OCI-LY1 (cell line): Measurements from ENCODE around the gene LDAH.

ENCODE experiments used
- H2AFZ ChIP-seq: fragments of 200-600 bp; sonication (generic), shearing (Covaris generic); 2 replicates; pipeline ENCODE4 v1.6.0; 2014; ENCODE audit warnings: antibody characterized with exemption, mild to moderate bottlenecking, low read length
- H3F3A ChIP-seq: fragments of 200-600 bp; sonication (generic), shearing (Covaris generic); 2 replicates; pipeline ENCODE4 v1.6.0; 2014; ENCODE audit warnings: mild to moderate bottlenecking, antibody characterized with exemption, low read length, moderate library complexity; ENCODE audit not compliant: insufficient read depth
- H3K27ac ChIP-seq: fragments of 200-600 bp; sonication (generic); 2 replicates; pipeline ENCODE4 v1.5.1; 2014; ENCODE audit warnings: low read length, mixed run types, mild to moderate bottlenecking, low read depth; ENCODE audit not compliant: poor library complexity, severe bottlenecking
- H3K27me3 ChIP-seq: fragments of 200-600 bp; sonication (generic); 2 replicates; pipeline ENCODE4 v1.6.0; 2014; ENCODE audit warnings: antibody characterized with exemption, mild to moderate bottlenecking, low read length, moderate library complexity; ENCODE audit not compliant: insufficient read depth
- H3K36me3 ChIP-seq: fragments of 200-600 bp; sonication (generic); 2 replicates; pipeline ENCODE4 v1.6.1; 2014; ENCODE audit warnings: mild to moderate bottlenecking, antibody characterized with exemption, low read length, moderate library complexity, mixed read lengths; ENCODE audit not compliant: insufficient read depth
- H3K4me1 ChIP-seq: fragments of 200-600 bp; sonication (generic); 2 replicates; pipeline ENCODE4 v1.5.1; 2014; ENCODE audit warnings: mild to moderate bottlenecking, low read length, moderate library complexity; ENCODE audit not compliant: insufficient read depth, severe bottlenecking
- H3K4me2 ChIP-seq: fragments of 200-600 bp; sonication (generic), shearing (Covaris generic); 2 replicates; pipeline ENCODE4 v1.6.1; 2014; ENCODE audit warnings: low read length
- H3K4me3 ChIP-seq: fragments of 200-600 bp; sonication (generic); 2 replicates; pipeline ENCODE4 v1.5.1; 2014; ENCODE audit warnings: low read length, low read depth, mild to moderate bottlenecking, mixed read lengths; ENCODE audit not compliant: poor library complexity, severe bottlenecking
- H3K79me2 ChIP-seq: fragments of 200-600 bp; shearing (Covaris generic); 2 replicates; pipeline ENCODE4 v1.6.1; 2016; ENCODE audit warnings: mixed run types, low read length, mixed read lengths; ENCODE audit not compliant: insufficient read depth
- H3K9ac ChIP-seq: fragments of 200-600 bp; sonication (generic), shearing (Covaris generic); 2 replicates; pipeline ENCODE4 v1.6.1; 2014; ENCODE audit warnings: mild to moderate bottlenecking, low read length, mixed read lengths
- H3K9me2 ChIP-seq: fragments of 200-600 bp; sonication (generic), shearing (Covaris generic); 2 replicates; pipeline ENCODE4 v1.6.1; 2014; ENCODE audit warnings: low read depth, mild to moderate bottlenecking, low read length, mixed read lengths
- H3K9me3 ChIP-seq: fragments of 200-600 bp; shearing (Covaris generic); 2 replicates; pipeline ENCODE4 v1.6.1; 2014; ENCODE audit warnings: low read length, mixed read lengths
- H4K20me1 ChIP-seq: fragments of 200-600 bp; sonication (generic), shearing (Covaris generic); 2 replicates; pipeline ENCODE4 v1.6.0; 2016; ENCODE audit warnings: mild to moderate bottlenecking, low read length; ENCODE audit not compliant: insufficient read depth
- CTCF ChIP-seq: fragments of 200-600 bp; sonication (generic), shearing (Covaris generic); IDR thresholded peaks from 2 replicates; pipeline ENCODE4 v1.5.1; 2017; ENCODE audit warnings: mild to moderate bottlenecking, antibody characterized with exemption, low read length, moderate library complexity, mixed read lengths
- EZH2 ChIP-seq: fragments of 200-600 bp; sonication (generic), shearing (Covaris generic); IDR thresholded peaks from 2 replicates; pipeline ENCODE4 v1.8.0; 2017; ENCODE audit warnings: borderline replicate concordance, mixed run types, mild to moderate bottlenecking, antibody characterized with exemption, low read length, moderate library complexity, mixed read lengths

LDAH gene

DNA sequence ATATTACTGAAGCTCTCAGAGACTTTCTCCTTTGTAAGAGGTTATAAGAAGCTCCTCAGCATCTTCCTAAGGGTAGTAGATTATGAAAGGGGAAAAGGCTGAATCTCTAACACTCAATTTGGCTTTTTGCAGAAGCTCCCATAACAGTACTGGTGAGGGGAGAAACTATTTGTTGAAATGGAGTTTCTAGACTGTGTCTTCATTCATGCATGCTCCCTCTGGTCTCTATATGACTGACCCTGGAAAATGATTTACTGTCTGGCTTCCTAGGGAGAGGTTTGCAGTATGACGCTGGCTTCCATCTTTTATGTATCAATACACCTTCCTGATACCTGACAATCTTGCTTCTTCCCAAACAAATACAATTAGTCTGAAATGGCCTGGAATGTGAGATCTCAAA lies 63.9 kb downstream of the LDAH start:
- no peak overlapping the region for H3K4me3 ChIP-seq
- H3K79me2 ChIP-seq: no peaks in the 10 kb centered on the region
- peaks cover 24% of the 10 kb centered on the region for H3K36me3 ChIP-seq
- H4K20me1 ChIP-seq: no peaks in the 10 kb centered on the region
- H3K27ac ChIP-seq: no peak overlapping the region
- no peak overlapping the region for H3K9ac ChIP-seq
- H3K4me2 ChIP-seq: no peak overlapping the region
- H3K27me3 ChIP-seq: no peaks in the 10 kb centered on the region
- TF ChIP-seq CTCF (no peak), EZH2 (no peak)
- peaks cover 12% of the 10 kb centered on the region for H3K4me1 ChIP-seq
- no peaks in the 10 kb centered on the region for H3F3A ChIP-seq
- H2AFZ ChIP-seq: no peak overlapping the region
- no peaks in the 10 kb centered on the region for H3K9me2 ChIP-seq
- no peaks in the 10 kb centered on the region for H3K9me3 ChIP-seq

- H3K9me3 ChIP-seq: no peaks in the 10 kb centered on the region
- no peaks in the 10 kb centered on the region for H3K79me2 ChIP-seq
Observed at GRCh38 chr2:20757405-20758090, 65.4 kb downstream of the LDAH start.

DNA sequence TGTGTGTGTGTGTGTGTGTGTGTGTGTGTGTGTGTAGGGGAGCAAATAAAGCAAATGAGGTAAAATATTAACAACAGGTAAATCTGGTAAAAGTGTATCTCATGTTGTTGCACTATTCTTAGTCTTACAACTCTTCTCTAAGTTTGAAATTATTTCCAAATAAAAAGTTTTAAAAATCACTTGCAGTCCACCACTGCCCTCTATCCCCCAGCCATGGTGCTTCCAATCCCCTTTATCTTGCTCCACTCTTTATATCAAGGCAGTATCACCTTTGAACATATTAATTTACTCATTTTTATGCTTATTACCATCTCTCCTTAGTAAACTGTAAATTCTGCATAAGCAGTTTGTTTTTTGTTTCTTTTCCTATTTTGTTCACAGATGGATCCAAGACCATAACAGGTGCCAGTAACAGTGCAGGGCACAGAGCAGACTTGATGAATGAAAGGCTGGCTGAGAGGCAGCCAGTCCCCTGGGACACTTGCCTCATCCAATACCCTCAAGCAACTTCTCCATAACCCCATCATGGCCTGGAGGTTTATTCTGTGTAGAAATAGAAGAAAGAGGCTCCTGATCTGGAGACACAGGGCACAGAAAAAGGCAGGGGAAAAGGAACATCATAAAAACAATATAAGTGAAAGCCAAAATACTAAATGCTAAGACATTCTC lies 67.6 kb downstream of the LDAH start:
- no peak overlapping the region for H3K4me2 ChIP-seq
- no peaks in the 10 kb centered on the region for H3F3A ChIP-seq
- no peak overlapping the region for H3K4me3 ChIP-seq
- H2AFZ ChIP-seq: no peak overlapping the region
- no peaks in the 10 kb centered on the region for H3K9me2 ChIP-seq
- TF ChIP-seq EZH2 (no peak), CTCF (no peak)
- no peaks in the 10 kb centered on the region for H4K20me1 ChIP-seq
- H3K27ac ChIP-seq: no peak overlapping the region
- H3K9ac ChIP-seq: no peak overlapping the region
- H3K36me3 ChIP-seq: peaks cover 28% of the 10 kb centered on the region
- no peaks in the 10 kb centered on the region for H3K9me3 ChIP-seq
- H3K4me1 ChIP-seq: no peaks in the 10 kb centered on the region
- no peaks in the 10 kb centered on the region for H3K79me2 ChIP-seq
- no peaks in the 10 kb centered on the region for H3K27me3 ChIP-seq

More at GRCh38 chr2:20757405-20758090, 65.4 kb downstream of the LDAH start:
- Histone ChIP-seq H3K9ac (no peak overlapping the region), H3F3A (no peaks in the 10 kb centered on the region), H4K20me1 (no peaks in the 10 kb centered on the region), H2AFZ (no peak overlapping the region), H3K36me3 (peaks cover 27% of the 10 kb centered on the region), H3K4me3 (no peak overlapping the region), H3K4me2 (no peak overlapping the region), H3K4me1 (no peaks in the 10 kb centered on the region), H3K27ac (no peak overlapping the region), H3K27me3 (no peaks in the 10 kb centered on the region), H3K9me2 (no peaks in the 10 kb centered on the region)
- no peak for TF ChIP-seq CTCF
- no peak for TF ChIP-seq EZH2
